A549 (cell line): ENCODE results near the gene MLNR.

ENCODE experiments used
- ATOH8 ChIP-seq: fragments of 250-450 bp; sonication (Bioruptor Pico); IDR thresholded peaks from 2 replicates; pipeline ENCODE4 v1.5.0; 2020; ENCODE audit warnings: low read depth, mild to moderate bottlenecking, moderate library complexity
- CEBPB ChIP-seq, 2 experiments: fragments of >200 bp in 1 of 2; sonication (Bioruptor Twin) in 1 of 2; formaldehyde crosslinking in 1 of 2; IDR thresholded peaks; 2 replicates each; pipeline ENCODE4 v1.6.1; 2012 to 2016
- CTCF ChIP-seq: fragments of >200 bp; sonication (Bioruptor Twin); formaldehyde crosslinking; IDR thresholded peaks from 3 replicates; pipeline ENCODE4 v1.5.1; 2016
- EP300 ChIP-seq, 2 experiments: fragments of >200 bp; sonication (Bioruptor Twin); formaldehyde crosslinking; IDR thresholded peaks; 2 replicates in 1 of 2; 3 replicates in 1 of 2; pipeline ENCODE4 v1.6.1; 2016 to 2017
- MYC ChIP-seq: IDR thresholded peaks from 2 replicates; pipeline ENCODE4 v1.6.1; 2012; ENCODE audit warnings: mild to moderate bottlenecking, inconsistent platforms, low read length, improper control_type of control experiment, borderline replicate concordance
- POLR2A ChIP-seq: IDR thresholded peaks from 2 replicates; pipeline ENCODE4 v1.6.1; 2012; ENCODE audit warnings: mild to moderate bottlenecking, low read length
- REST ChIP-seq: fragments of 200-600 bp; sonication (generic); IDR thresholded peaks from 2 replicates; pipeline ENCODE4 v1.6.1; 2016; ENCODE audit warnings: antibody characterized with exemption, mild to moderate bottlenecking, moderate library complexity
- TP53 ChIP-seq: fragments of 250-450 bp; sonication (Bioruptor Pico); IDR thresholded peaks from 2 replicates; pipeline ENCODE4 v1.5.0; 2021; ENCODE audit warnings: mild to moderate bottlenecking, moderate library complexity
- ZC3H11A ChIP-seq: fragments of 450-650 bp; IDR thresholded peaks from 2 replicates; pipeline ENCODE4 v1.6.1; 2014; ENCODE audit warnings: antibody characterized with exemption, mild to moderate bottlenecking

- TF ChIP-seq ZC3H11A (no peak), CEBPB (IDR thresholded peaks at IDR 0.05) (no peak), CTCF (no peak), ATOH8 (CRISPR knock-in tag) (no peak), TP53 (no peak), EP300 (IDR thresholded peaks at IDR 0.05) (no peak), POLR2A (no peak), MYC (no peak), REST (no peak)
Measured at GRCh38 chr13:49213539-49213938, 6.6 kb upstream of the MLNR start.
